HAP-1 (cell line): ENCODE measurements around the gene CHST3.

Experiments
- DNase-seq, 2 experiments: peaks; one replicate each; pipeline ENCODE4 v3.0.0-alpha.2; 2016 to 2020; ENCODE audit warnings: low spot score in 2 of 2
- H3K27me3 ChIP-seq: fragments of 250-450 bp; sonication (Bioruptor Pico); 2 replicates; pipeline ENCODE4 v1.5.1; 2020; ENCODE audit warnings: low read depth, mild to moderate bottlenecking, moderate library complexity
- H3K36me3 ChIP-seq: fragments of 250-450 bp; sonication (Bioruptor Pico); replicated peaks from 2 replicates; pipeline ENCODE4 v1.5.1; 2020; ENCODE audit warnings: mild to moderate bottlenecking
- H3K4me1 ChIP-seq: fragments of 250-450 bp; sonication (Bioruptor Pico); 2 replicates; pipeline ENCODE4 v1.5.1; 2020; ENCODE audit warnings: mild to moderate bottlenecking
- H3K4me3 ChIP-seq: fragments of 250-450 bp; sonication (Bioruptor Pico); 2 replicates; pipeline ENCODE4 v1.5.1; 2020; ENCODE audit warnings: mild to moderate bottlenecking, moderate library complexity
- H3K9me3 ChIP-seq: fragments of 250-450 bp; sonication (Bioruptor Pico); 2 replicates; pipeline ENCODE4 v1.5.1; 2020; ENCODE audit warnings: mild to moderate bottlenecking, moderate library complexity
- in situ Hi-C: fragments of 300-500 bp; cut with MboI; formaldehyde crosslinking; loops from 3 replicates; pipeline ENCODE4 v1.14.3; 2020; ENCODE audit warnings: low sequenced_read_pairs, inconsistent platforms, mixed read lengths

The CHST3 gene

DNA sequence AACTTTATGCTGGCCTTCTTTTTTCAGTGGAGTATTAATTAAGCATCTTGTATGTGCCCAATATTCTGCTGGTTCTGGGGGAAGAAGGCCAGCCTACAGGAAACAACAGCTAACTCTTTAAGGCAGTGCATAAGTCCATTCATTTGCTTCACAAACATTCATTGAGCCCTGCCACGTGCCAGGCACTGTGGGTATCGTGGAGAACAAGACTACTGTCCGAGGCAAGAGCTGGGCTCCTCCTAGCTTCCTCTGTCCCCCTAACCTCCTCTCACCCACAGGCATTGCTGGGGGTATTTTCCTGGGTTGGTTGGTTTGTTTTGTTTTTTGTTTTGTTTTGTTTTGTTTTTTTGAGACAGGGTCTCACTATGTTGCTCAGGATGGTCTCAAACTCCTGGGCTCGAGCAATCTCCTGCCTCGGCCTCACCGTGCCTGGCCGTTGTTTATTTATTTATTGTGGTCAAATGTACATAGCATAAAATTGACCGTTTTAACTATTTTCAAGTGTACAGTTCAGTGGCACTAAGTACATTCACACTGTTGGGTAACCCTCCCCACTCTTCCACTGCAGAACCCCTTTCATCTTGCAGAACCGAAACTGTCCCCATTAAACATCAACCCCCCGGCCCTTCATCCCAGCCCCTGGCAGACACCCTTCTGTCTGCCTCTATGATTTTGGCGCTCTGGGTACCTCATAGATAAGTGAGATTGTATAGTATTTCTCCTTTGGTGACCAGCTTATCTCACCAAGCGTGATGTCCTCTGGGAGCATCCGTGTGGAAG, 32.6 kb downstream of the CHST3 start:
- in situ Hi-C loops: no loop called here
- Histone ChIP-seq H3K9me3 (no peaks in the 10 kb centered on the region), H3K4me1 (peaks cover 6% of the 10 kb centered on the region), H3K27me3 (no peaks in the 10 kb centered on the region), H3K36me3 (no peaks in the 10 kb centered on the region), H3K4me3 (no peak overlapping the region)
- DNase-seq: no peak

DNA sequence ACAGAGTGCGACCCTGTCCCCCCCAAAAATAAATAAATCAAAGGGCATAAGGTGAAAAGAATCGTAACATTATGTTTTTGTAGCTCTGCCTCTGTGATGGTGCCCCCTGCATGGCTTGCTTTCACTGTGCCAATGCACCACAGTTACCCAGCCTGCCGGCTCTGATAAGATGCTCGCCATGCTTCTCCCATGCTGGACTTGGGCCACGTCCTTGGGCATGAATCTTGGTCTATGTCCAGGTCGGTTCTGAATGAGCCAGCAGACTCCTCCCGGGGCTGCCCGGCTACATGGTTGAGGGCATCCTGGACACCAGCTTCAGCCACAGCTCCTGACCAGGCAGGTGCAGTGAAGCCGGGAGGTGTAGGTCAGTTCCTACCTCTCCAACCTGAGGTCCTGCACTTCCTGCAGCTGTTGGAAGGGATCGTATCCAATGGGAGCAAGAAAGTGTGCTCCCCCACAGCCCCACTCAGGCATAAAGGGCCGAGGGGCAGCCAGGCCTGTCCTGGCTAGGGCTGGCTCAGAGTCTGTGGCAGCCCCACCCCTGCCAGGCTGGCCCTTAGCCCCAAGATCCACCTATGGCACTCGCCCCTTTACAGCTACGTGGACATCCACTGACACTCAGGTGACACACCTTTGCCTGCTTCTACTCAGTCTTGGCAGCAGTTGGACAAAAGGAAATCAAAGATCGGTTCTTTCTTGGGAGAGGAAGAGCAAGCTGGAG, 34.1 kb downstream of the CHST3 start:
- H3K9me3 ChIP-seq: no peaks in the 10 kb centered on the region
- DNase-seq: no peak
- H3K4me3 ChIP-seq: no peak overlapping the region
- in situ Hi-C loops: no loop called here
- no peaks in the 10 kb centered on the region for H3K36me3 ChIP-seq
- no peaks in the 10 kb centered on the region for H3K27me3 ChIP-seq
- H3K4me1 ChIP-seq: peaks cover 6% of the 10 kb centered on the region

DNA sequence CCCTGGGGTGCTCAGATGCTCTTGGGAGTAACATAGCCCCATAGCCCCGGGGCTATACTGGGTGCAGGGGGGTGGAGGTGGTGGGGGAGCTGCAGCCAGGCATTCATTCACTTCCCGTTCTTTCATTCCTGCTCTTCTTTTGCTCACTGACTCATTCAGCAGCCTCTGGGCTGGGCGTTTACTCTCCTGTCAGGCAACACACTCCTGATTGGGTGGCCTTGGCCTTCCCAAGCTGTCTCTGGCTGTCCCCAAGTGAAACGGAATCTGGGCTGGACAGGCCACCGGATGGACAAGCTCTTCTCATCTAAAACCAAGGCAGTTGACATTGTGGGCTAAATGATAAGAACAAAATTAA, 34.6 kb downstream of the CHST3 start:
- Histone ChIP-seq H3K36me3 (no peaks in the 10 kb centered on the region), H3K4me1 (peaks cover 6% of the 10 kb centered on the region), H3K27me3 (no peaks in the 10 kb centered on the region), H3K9me3 (no peaks in the 10 kb centered on the region), H3K4me3 (no peak overlapping the region)
- peak in 1 of 2 experiments; percentile 27 for DNase-seq
- in situ Hi-C loops: no loop called here

DNA sequence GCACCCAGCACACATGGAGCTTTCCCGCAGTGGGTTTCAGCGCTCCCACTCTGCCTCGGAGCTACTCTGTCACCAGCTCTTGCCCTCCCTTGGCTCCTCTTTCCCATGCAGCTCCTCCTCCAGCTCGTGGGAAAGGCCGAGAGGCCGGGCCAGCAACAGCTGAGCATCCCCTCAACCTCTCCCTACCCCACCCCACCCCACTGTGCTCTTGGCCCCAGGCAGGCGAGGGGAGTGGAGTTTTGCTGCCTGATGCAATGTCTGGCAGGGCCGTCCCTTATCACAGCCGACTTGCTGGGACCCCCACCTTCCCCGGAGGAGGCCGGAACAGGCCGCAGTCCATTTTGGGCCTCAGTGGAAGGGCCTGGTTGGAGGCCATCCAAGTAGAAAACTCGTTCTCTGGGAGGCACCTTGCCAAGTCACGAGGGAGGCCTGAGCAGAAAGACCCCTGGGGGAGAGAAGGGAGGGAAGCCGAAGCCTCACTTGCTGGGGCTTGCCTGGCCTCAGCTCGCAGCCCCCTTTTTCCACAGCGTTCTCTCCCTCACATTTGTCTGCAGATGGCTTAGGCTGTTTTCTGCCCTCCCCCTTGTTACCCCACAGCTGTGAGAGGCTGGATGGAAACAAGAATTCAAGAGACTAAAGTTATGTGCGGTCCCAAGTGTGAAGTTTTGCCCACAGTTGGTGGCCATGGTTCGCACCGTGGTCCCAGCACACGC, 35.3 kb downstream of the CHST3 start:
- H3K36me3 ChIP-seq: no peaks in the 10 kb centered on the region
- no peak for DNase-seq
- H3K4me1 ChIP-seq: peaks cover 6% of the 10 kb centered on the region
- in situ Hi-C loops: no loop called here
- no peaks in the 10 kb centered on the region for H3K9me3 ChIP-seq
- H3K27me3 ChIP-seq: no peaks in the 10 kb centered on the region
- H3K4me3 ChIP-seq: no peak overlapping the region

DNA sequence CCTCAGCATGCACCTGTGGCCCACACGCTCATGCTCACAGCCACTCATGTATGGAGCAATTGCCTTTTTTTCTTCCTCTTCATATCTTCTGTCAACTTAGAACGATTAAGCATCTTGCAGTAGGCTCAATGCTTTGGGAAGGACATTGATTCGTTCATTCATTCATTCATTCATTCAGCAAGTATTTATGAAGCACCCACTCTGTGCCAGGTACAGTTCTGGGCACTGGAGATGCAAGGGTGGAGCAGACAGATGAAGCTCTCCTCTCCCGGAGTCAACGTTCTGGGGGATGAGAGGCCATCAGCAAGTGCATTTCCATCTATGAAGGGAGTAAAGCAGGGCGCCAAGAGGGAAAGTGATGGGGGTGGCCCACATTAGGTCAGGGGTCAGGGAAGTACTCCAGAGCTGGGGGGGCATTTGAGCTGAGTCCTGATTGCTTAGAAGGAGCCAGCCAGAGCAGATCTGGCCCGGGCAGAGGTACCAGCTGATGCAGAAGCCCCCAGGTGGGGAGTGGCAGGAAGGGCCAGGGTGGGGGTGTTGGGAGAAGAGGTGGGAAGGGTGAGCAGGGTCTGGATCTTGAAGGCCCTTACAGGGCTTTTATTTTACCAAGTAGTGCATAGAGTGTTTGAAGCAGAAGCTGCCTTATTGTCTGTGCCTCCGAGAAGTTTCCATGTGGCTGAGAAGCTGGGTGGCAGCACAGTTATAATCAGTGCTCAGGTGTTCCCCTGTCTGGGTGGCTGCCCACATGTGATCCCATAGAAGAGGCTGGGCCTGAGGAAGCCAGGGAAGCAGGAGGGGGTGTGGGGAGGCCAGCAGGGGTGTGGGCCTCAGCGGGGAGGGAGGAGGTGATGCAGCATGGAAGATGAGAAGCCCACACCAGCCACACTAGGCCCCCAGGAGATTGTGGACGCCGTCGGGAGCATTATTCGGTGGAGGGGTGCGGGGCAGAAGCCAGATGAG, 36.2 kb downstream of the CHST3 start:
- H3K9me3 ChIP-seq: no peaks in the 10 kb centered on the region
- in situ Hi-C loops: no loop called here
- no peak for DNase-seq
- H3K4me1 ChIP-seq: peaks cover 6% of the 10 kb centered on the region
- H3K27me3 ChIP-seq: no peaks in the 10 kb centered on the region
- no peaks in the 10 kb centered on the region for H3K36me3 ChIP-seq
- no peak overlapping the region for H3K4me3 ChIP-seq

DNA sequence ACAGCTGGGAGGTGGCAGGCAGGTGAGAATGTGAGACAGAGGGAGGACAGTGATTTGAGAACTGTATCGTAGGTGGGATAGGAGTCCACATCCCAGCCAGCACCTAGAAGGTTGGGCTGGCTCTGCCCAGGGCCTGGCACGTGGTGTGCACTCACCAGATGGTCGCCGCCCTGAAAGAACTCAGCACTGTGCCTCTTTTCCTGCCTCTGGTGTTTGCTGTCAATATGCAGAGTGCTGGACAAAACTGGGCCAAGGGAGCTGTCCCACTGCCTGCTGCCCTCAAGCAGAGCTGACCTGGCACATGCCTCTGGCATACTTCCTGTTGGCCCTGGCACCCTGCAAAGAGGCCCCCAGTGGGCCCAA, 36.8 kb downstream of the CHST3 start:
- H3K36me3 ChIP-seq: no peaks in the 10 kb centered on the region
- H3K4me3 ChIP-seq: no peak overlapping the region
- no peaks in the 10 kb centered on the region for H3K9me3 ChIP-seq
- peaks cover 2% of the 10 kb centered on the region for H3K4me1 ChIP-seq
- no peaks in the 10 kb centered on the region for H3K27me3 ChIP-seq
- in situ Hi-C loops: no loop called here
- DNase-seq: no peak

DNA sequence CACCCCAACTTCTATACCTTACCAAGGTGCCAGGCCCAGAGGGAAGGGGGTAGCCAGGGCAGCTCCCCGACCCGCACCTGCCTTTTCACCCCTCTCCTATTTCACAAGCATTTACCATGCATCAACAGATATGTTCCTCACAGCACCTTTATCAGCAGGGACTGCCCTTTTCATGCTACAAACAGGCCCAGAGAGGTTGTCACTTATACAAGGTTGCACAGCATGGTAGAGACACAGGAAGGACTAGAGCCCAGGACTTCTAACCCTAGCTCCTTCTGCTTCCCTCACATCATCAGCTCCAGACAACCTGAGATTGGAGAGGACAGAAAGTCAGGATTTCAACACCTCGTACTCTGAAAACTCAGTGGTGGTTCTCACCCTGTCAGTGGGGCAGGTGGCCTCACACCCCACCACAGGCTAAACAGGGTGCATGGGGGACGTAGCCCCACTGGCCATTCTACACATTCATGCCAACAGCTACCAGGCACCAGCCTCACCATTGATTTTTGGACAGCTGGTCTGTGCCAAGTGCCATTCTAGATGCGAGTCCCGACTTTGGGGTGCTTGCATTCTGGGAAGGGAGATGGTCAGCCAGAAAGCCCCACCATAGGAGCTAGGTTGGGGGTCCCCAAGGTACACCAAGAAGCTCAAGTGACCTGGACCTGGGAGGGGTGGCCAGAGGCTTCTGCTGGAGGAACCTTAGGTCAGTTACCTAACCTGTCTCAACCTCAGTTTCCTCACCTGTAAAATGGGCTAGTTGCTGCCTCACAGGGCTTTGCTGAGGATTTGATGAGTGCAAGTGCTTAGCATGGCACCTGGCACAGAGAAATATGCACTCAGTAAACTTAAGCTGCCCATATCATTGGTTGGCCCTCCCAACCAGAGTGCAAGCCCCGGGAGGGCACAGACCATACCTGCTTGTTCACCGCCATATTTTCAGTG, 38.4 kb downstream of the CHST3 start:
- Histone ChIP-seq H3K4me3 (no peak overlapping the region), H3K27me3 (no peaks in the 10 kb centered on the region), H3K36me3 (no peaks in the 10 kb centered on the region), H3K9me3 (no peaks in the 10 kb centered on the region), H3K4me1 (no peaks in the 10 kb centered on the region)
- in situ Hi-C loops: no loop called here
- no peak for DNase-seq

DNA sequence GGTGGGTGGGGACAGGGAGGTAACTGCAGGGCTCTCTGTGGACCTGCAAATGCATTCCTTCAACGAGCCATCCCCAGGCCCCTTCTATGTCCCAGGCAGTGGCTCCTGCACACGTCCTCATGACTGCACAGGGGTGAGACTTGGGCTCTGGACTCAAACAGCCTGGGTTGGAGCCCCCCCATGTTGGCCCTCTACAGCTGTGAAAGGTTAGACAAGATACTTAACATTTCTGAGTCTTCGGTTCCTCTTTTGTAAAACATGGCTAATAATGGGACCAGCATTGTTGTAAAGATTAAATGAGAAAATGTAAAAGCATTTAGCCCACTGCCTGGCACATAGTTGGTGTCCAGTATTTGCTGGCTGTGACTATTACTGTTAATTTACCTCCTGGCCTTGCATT, 41.8 kb downstream of the CHST3 start:
- Histone ChIP-seq H3K36me3 (peaks cover 11% of the 10 kb centered on the region), H3K4me3 (no peak overlapping the region), H3K27me3 (no peaks in the 10 kb centered on the region), H3K9me3 (no peaks in the 10 kb centered on the region), H3K4me1 (peaks cover 14% of the 10 kb centered on the region)
- in situ Hi-C loops: no loop called here
- DNase-seq: no peak

DNA sequence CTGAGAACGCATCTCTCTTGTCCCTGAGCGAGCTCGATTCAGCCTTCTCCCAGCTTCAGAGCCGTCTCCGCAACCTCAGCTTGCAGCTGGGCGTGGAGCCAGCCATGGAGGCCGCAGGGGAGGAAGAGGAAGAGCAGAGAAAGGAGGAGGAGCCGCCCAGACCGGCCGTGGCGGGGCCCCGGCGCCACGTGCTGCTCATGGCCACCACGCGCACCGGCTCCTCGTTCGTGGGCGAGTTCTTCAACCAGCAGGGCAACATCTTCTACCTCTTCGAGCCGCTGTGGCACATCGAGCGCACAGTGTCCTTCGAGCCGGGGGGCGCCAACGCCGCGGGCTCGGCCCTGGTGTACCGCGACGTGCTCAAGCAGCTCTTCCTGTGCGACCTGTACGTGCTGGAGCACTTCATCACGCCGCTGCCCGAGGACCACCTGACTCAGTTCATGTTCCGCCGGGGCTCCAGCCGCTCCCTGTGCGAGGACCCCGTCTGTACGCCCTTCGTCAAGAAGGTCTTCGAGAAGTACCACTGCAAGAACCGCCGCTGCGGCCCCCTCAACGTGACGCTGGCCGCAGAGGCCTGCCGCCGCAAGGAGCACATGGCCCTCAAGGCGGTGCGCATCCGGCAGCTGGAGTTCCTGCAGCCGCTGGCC, 43.2 kb downstream of the CHST3 start:
- Histone ChIP-seq H3K27me3 (no peaks in the 10 kb centered on the region), H3K9me3 (no peaks in the 10 kb centered on the region), H3K4me1 (peaks cover 14% of the 10 kb centered on the region), H3K4me3 (no peak overlapping the region), H3K36me3 (peaks cover 11% of the 10 kb centered on the region)
- in situ Hi-C loops: no loop called here
- no peak for DNase-seq

DNA sequence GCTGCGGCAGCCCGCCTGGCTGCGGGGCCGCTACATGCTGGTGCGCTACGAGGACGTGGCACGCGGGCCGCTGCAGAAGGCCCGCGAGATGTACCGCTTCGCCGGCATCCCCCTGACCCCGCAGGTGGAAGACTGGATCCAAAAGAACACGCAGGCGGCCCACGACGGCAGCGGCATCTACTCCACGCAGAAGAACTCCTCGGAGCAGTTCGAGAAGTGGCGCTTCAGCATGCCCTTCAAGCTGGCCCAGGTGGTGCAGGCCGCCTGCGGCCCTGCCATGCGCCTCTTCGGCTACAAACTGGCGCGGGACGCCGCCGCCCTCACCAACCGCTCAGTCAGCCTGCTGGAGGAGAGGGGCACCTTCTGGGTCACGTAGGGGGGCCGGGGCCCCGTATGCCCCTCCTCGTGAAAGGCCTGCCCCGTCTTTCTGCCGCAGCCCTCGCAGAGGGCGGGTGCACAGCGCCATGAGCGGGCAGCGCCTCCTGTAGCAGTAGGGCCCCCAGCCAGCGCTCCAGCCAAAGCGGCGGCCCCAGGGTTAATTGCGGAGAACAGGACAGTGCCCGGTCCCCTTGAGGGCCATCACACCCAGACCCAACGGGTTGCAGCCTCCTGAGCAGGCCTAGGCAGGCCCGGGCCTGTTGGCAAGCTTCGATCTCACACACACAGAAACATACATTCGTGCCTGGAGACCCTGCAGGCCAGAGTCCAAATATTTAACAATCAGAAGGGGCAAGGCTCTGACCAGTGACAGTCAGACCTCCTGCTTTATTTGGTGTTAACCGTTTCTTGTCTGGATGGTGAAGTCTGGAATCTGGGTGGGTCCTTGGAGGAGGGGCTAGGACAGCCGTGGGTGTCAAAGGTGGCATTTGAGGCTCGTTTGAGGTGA, 44.1 kb downstream of the CHST3 start:
- Histone ChIP-seq H3K4me1 (peaks cover 14% of the 10 kb centered on the region), H3K9me3 (no peaks in the 10 kb centered on the region), H3K4me3 (no peak overlapping the region), H3K27me3 (no peaks in the 10 kb centered on the region), H3K36me3 (peaks cover 11% of the 10 kb centered on the region)
- DNase-seq: no peak
- in situ Hi-C loops: no loop called here

DNA sequence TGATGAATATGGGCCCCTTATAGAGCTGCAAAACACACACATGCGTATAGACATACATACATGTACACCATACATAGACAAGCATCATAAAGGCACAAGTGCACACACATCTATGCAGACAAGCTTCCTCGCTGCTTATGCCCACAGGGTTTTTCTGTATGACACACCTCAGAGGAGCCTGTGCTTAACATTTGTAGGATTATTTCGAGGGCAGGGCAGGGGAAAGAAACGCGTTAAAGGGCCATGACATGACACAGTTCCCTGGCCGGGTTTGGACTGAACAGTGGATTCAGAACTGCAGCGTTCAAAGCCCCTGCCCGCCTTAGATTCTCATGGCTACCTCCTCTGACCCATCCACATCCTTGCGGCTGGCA, 44.8 kb downstream of the CHST3 start:
- no peak for DNase-seq

More for the DNA sequence above, 44.8 kb downstream of the CHST3 start:
- H3K4me3 ChIP-seq: no peak overlapping the region
- in situ Hi-C loops: no loop called here
- peaks cover 11% of the 10 kb centered on the region for H3K36me3 ChIP-seq
- no peaks in the 10 kb centered on the region for H3K9me3 ChIP-seq
- peaks cover 14% of the 10 kb centered on the region for H3K4me1 ChIP-seq
- H3K27me3 ChIP-seq: no peaks in the 10 kb centered on the region
